GM12891 (cell line): ENCODE results near the gene SLC45A2.

ENCODE experiments used
- POLR2A ChIP-seq: IDR thresholded peaks from 2 replicates; pipeline ENCODE4 v1.6.1; 2011; ENCODE audit warnings: low read depth, low read length, control low read depth
- POLR2AphosphoS5 ChIP-seq: IDR thresholded peaks from 2 replicates; pipeline ENCODE4 v1.6.1; 2011; ENCODE audit warnings: low read depth, low read length, control low read depth
- TAF1 ChIP-seq: IDR thresholded peaks from 2 replicates; pipeline ENCODE4 v1.6.1; 2011; ENCODE audit warnings: low read depth, low read length, control low read depth

DNA sequence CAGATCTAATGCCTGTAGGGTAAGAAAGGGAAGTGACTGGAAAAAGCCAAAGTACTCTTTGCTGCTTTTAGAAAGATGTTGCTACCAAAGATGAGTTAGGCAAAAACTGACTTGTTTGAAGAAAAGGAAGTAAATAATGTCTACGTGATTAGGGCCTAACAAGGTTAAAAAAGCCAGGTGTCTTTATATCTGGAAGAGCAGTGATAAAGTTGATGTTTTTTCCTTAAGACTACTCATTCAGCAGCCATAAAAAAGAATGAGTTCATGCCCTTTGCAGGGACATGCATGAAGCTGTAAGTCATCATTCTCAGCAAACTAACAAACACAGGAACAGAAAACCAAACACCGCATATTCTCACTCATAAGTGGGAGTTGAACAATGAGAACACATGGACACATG lies 36.8 kb upstream of the SLC45A2 start:
- TF ChIP-seq POLR2AphosphoS5: no peak
- no peak for TF ChIP-seq POLR2A
- TF ChIP-seq TAF1: no peak
